Naive thymus-derived CD8-positive, alpha-beta T cell (primary cell): ENCODE results near the gene MAPK10. TPM values are rescaled to one million over a fixed set of nuclear protein-coding genes. Genes with fewer than 3 reads are reported as not detected.

Experiments
- ATAC-seq, 2 donors: fragments of 150-1000 bp; cut with Tn5 transposase in 1 of 2; sonication (Bioruptor Pico), chemical (Tn5 transposase) in 1 of 2; 1 replicate in 1 of 2; 2 replicates in 1 of 2; pipeline ENCODE4 v1.10.0; 2021; ENCODE audit warnings: mild to moderate bottlenecking in 2 of 2, moderate library complexity in 2 of 2
- POLR2A ChIA-PET: fragments of 350-600 bp; sonication (Branson Sonifier 250); formaldehyde crosslinking; loops from one replicate; lab custom pipeline; 2021; ENCODE audit warnings: antibody characterized with exemption; lab: Charles Lee
- DNase-seq, 10 donors: peaks; one replicate each; pipeline versions ENCODE4 v3.0.0 to v3.0.0-alpha.2; 2020 to 2022
- H3K27ac Mint-ChIP-seq, 10 donors: one replicate each; pipeline ENCODE4 v1.8.0; 2020 to 2022; ENCODE audit warnings: mild to moderate bottlenecking in 10 of 10, mixed read lengths in 10 of 10, moderate library complexity in 4 of 10, inconsistent platforms in 1 of 10
- H3K27me3 Mint-ChIP-seq, 5 donors: one replicate each; pipeline ENCODE4 v1.8.0; 2021 to 2022; ENCODE audit warnings: mixed read lengths in 5 of 5
- H3K36me3 Mint-ChIP-seq, 3 donors: one replicate each; pipeline ENCODE4 v1.8.0; 2020 to 2022; ENCODE audit warnings: mixed read lengths in 3 of 3, mild to moderate bottlenecking in 2 of 3, inconsistent platforms in 1 of 3
- H3K4me1 Mint-ChIP-seq, 4 donors: one replicate each; pipeline ENCODE4 v1.8.0; 2021 to 2022; ENCODE audit warnings: mixed read lengths in 4 of 4
- H3K4me3 Mint-ChIP-seq, 10 donors: one replicate each; pipeline ENCODE4 v1.8.0; 2020 to 2022; ENCODE audit warnings: mild to moderate bottlenecking in 10 of 10, mixed read lengths in 10 of 10, moderate library complexity in 6 of 10, inconsistent platforms in 1 of 10
- H3K9me3 Mint-ChIP-seq, 9 donors: one replicate each; pipeline ENCODE4 v1.8.0; 2020 to 2022; ENCODE audit warnings: mixed read lengths in 9 of 9, mild to moderate bottlenecking in 3 of 9, inconsistent platforms in 1 of 9, moderate library complexity in 1 of 9
- polyA plus RNA-seq, 3 donors: library from polyadenylated mRNA; unstranded; fragments of 300-500 nt; fragmentation: Illumina TruSeq; gene quantifications; one replicate each; pipeline ENCODE4 v1.2.3, GENCODE V29; 2021
- total RNA-seq, 8 experiments: library from RNA in 2 of 8; stranded (reverse) in 2 of 8; gene quantifications; one replicate each; pipeline ENCODE4 v1.2.3 and lab custom pipeline; 2021 to 2026

Gene MAPK10
- total and polyA plus RNA-seq, 5 experiments from 2014 or later = not detected

DNA sequence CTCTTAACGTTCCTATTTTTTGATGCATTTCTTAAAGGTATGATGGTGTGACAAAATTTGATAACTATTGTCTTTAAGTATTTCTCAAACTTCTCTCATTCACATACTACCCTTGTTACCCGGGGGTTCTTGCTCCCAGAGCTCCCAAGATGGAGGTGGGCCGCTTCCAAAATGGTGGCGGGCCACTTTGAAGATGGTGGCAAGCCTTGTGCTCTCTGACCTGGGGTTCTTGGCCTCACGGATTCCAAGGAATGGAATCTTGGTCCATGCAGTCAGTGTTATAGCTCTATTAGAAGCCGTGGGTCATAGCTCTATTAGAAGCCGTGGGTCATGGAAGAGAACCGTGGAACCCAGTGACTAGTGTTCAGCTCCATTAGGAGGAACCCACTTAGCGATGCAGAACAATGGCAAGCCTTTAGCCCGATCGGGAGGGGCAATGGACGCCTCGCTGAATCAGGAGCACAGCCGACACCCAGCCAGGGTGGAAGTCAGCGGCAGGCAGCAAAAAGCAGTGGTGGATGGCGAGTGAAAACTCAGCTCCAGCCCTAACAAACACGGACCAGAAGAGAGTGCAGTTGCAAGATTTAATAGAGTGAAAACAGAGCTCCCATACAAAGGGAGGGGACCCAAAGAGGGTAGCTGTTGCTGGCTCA is 403.4 kb downstream of the MAPK10 start:
- no peaks in the 10 kb centered on the region for H3K4me1 Mint-ChIP-seq
- no peak overlapping the region for H3K27ac Mint-ChIP-seq
- POLR2A ChIA-PET = no interaction called here
- peaks cover 0 to 3% (median 0%) of the 10 kb centered on the region in 5 donors for H3K27me3 Mint-ChIP-seq
- peaks cover 0 to 2% (median 0%) of the 10 kb centered on the region in 9 donors for H3K9me3 Mint-ChIP-seq
- no peak overlapping the region for H3K4me3 Mint-ChIP-seq
- no peaks in the 10 kb centered on the region for H3K36me3 Mint-ChIP-seq
- ATAC-seq = no peak
- no peak for DNase-seq

DNA sequence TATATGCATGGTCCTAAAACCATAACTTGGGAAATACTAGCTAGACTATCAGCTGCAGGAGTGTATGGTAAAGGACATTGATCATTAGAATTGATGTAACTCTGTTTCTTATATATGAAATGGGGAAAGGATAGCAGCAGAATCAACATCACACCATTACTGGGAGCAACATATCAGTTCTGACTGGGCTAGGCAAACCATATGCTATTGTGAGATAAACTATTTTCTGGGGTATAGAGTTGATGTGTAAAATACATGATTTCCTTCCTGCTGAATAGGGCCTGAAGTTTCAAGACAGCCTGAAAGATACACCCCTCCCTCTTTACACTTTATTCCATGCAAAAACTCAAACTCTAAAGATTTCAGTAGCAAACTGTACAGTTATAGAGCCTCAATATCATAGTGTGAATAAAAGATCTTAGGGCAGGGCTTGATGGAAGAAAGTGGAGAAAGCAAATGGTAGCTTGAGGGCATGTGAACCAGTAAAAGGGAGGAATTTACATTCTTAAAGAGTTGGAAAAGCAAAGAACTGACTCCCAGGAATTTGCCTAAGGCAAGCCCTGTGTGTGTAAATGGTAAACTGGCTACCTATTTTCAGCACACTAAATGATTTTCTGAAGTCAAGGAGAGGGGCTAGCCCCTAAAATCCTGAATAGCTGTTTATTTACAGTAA is 404.1 kb downstream of the MAPK10 start:
- DNase-seq (no peak), ATAC-seq (no peak)
- Mint-ChIP-seq H3K4me3 (no peak overlapping the region), H3K4me1 (no peaks in the 10 kb centered on the region), H3K9me3 (peaks cover 0 to 2% (median 0%) of the 10 kb centered on the region in 9 donors), H3K36me3 (no peaks in the 10 kb centered on the region), H3K27ac (no peak overlapping the region), H3K27me3 (peaks cover 0 to 3% (median 0%) of the 10 kb centered on the region in 5 donors)
- POLR2A ChIA-PET = no interaction called here

GRCh38 chr4:85953651-85954018 is 406.2 kb downstream of the MAPK10 start:
- DNase-seq (no peak), ATAC-seq (no peak)
- Mint-ChIP-seq H3K27ac (no peak overlapping the region), H3K27me3 (peaks cover 0 to 3% (median 0%) of the 10 kb centered on the region in 5 donors), H3K4me1 (no peaks in the 10 kb centered on the region), H3K4me3 (no peak overlapping the region), H3K9me3 (no peaks in the 10 kb centered on the region), H3K36me3 (no peaks in the 10 kb centered on the region)
- POLR2A ChIA-PET = no interaction called here

DNA sequence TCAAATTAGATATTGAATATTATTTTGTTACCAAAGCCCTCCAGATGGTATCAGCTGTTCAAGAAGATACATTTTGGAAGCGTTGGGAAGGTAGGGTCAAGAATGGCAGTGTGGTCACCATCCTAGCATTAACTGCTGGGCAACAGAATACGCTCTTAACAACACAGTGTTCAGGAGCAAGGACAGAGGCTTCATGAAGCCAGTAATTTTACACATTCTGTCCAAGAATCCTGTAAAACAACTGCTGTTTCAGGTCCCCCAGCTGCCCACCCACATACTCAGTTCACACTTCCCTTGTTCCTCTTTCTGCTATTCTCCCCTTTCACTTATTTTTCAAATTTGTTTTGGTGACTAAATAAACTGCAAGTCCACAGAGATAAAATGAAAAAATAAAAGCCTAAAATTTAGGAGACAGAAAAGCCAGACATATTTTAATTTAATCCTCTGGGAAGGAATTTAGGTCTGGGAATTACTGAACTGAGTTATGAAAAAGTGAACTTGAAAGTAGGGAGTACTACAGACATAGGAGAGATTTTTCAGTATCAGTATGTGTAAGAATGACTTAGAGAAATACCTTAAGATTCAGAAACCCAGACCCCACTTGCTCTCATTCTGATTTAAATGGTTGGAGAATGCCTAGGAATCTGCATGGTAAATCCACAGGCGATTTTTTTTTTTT is 406.7 kb downstream of the MAPK10 start:
- Mint-ChIP-seq H3K27ac (no peak overlapping the region), H3K36me3 (no peaks in the 10 kb centered on the region), H3K4me3 (no peak overlapping the region), H3K4me1 (no peaks in the 10 kb centered on the region), H3K27me3 (peaks cover 0 to 3% (median 0%) of the 10 kb centered on the region in 5 donors), H3K9me3 (no peaks in the 10 kb centered on the region)
- POLR2A ChIA-PET = no interaction called here
- ATAC-seq = no peak
- DNase-seq = no peak

GRCh38 chr4:85952528-85952927 is 407.3 kb downstream of the MAPK10 start:
- H3K36me3 Mint-ChIP-seq = no peaks in the 10 kb centered on the region
- H3K4me3 Mint-ChIP-seq = no peak overlapping the region
- no peaks in the 10 kb centered on the region for H3K9me3 Mint-ChIP-seq
- POLR2A ChIA-PET = no interaction called here
- ATAC-seq (no peak), DNase-seq (no peak)
- no peak overlapping the region for H3K27ac Mint-ChIP-seq
- peaks cover 0 to 3% (median 0%) of the 10 kb centered on the region in 5 donors for H3K27me3 Mint-ChIP-seq
- no peaks in the 10 kb centered on the region for H3K4me1 Mint-ChIP-seq

DNA sequence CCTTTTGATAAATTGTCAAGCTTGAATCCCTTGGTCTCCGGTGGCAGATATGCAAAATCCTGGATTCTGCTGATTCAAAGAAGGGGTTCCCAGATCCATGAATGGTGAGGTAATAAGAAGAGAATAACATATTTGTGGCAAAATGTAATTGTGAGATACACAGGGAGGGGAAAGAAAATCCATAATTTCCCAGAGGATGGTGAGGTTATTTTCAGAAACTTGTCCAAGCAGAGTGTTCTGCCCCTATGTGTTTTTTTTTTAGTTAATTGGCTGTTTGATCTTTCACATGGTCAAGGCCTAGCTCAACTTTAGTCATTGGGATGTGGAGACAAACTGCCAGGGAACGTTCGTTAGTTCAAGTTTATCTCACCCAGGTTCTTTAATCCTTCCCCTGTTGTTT is 408.8 kb downstream of the MAPK10 start:
- DNase-seq = no peak
- Mint-ChIP-seq H3K4me3 (no peak overlapping the region), H3K27ac (no peak overlapping the region), H3K27me3 (peaks cover 0 to 3% (median 0%) of the 10 kb centered on the region in 5 donors), H3K4me1 (no peaks in the 10 kb centered on the region), H3K36me3 (no peaks in the 10 kb centered on the region), H3K9me3 (no peaks in the 10 kb centered on the region)
- no peak for ATAC-seq
- POLR2A ChIA-PET = no interaction called here

- DNase-seq (no peak), ATAC-seq (no peak)
- POLR2A ChIA-PET = no interaction called here
- peaks cover 0 to 3% (median 0%) of the 10 kb centered on the region in 9 donors for H3K9me3 Mint-ChIP-seq
- no peaks in the 10 kb centered on the region for H3K36me3 Mint-ChIP-seq
- no peaks in the 10 kb centered on the region for H3K4me1 Mint-ChIP-seq
- H3K4me3 Mint-ChIP-seq = no peak overlapping the region
- no peak overlapping the region for H3K27ac Mint-ChIP-seq
- peaks cover 0 to 1% (median 0%) of the 10 kb centered on the region in 5 donors for H3K27me3 Mint-ChIP-seq
Measured at GRCh38 chr4:85946821-85947220, 413.0 kb downstream of the MAPK10 start.

DNA sequence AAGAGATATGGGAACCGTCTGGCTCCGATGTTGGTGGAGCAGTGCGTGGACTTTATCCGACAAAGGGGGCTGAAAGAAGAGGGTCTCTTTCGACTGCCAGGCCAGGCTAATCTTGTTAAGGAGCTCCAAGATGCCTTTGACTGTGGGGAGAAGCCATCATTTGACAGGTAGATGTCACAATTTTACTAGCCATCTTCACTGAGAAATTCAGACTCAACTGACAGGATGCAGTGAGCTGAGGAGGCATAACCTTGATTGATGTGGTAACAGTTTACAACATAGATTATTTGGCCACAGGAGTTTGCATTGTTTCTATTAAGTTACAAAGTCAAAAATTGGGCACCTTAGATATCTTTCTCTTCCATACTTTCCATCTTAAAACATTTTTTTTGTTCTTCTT is 417.7 kb downstream of the MAPK10 start:
- H3K4me3 Mint-ChIP-seq = no peak overlapping the region
- H3K9me3 Mint-ChIP-seq = peaks cover 0 to 3% (median 0%) of the 10 kb centered on the region in 9 donors
- H3K4me1 Mint-ChIP-seq = no peaks in the 10 kb centered on the region
- DNase-seq (no peak), ATAC-seq (no peak)
- H3K27me3 Mint-ChIP-seq = peaks cover 0 to 2% (median under 1%) of the 10 kb centered on the region in 5 donors
- no peaks in the 10 kb centered on the region for H3K36me3 Mint-ChIP-seq
- no peak overlapping the region for H3K27ac Mint-ChIP-seq
- POLR2A ChIA-PET = no interaction called here

DNA sequence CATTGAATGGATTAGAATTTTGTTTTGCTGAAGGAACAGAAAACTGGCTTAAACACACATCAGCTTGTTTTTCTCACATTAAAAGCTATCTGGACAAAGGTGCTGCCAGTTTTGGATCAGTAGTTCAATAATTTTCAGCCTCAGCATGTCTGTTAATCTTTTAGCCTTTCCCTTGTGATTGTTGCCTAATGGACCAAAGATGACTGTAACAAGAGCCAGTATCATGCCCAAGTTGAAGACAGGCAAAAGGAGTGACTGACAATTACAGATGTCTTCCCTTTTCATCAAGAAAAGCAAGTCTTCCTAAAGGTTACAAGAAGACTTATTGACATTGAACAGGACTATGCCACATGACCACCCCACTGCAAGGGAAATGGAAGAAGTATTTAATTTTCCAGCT is 419.7 kb downstream of the MAPK10 start:
- Mint-ChIP-seq H3K4me1 (peaks cover 0 to 3% (median 0%) of the 10 kb centered on the region in 4 donors), H3K27me3 (peaks cover 0 to 9% (median 4%) of the 10 kb centered on the region in 5 donors), H3K4me3 (no peak overlapping the region), H3K27ac (no peak overlapping the region), H3K36me3 (no peaks in the 10 kb centered on the region), H3K9me3 (peaks cover 0 to 9% (median 0%) of the 10 kb centered on the region in 9 donors)
- POLR2A ChIA-PET = no interaction called here
- ATAC-seq = no peak
- DNase-seq = no peak

Other genes starting within 250 kb of the MAPK10 start
- gene PTPN13, start 234.3 kb upstream of the MAPK10 start, total RNA-seq = not detected
- gene PTPN13, start 234.3 kb upstream of the MAPK10 start, polyA plus RNA-seq = not detected